Subcutaneous abdominal adipose tissue (tissue), 5 donors: Measurements from ENCODE around the gene ITGB6.

Experiments
- H3K27ac ChIP-seq: one replicate; pipeline ENCODE4 v1.7.0; 2013; ENCODE audit warnings: low read depth, mild to moderate bottlenecking, inconsistent platforms, low read length, moderate library complexity
- H3K27me3 ChIP-seq, 5 donors: one replicate each; pipeline ENCODE4 v1.7.0; 2013; ENCODE audit warnings: low read length in 5 of 5, inconsistent platforms in 1 of 5; ENCODE audit not compliant: control insufficient read depth in 5 of 5, insufficient read depth in 4 of 5
- H3K36me3 ChIP-seq, 5 donors: one replicate each; pipeline ENCODE4 v1.7.0; 2013; ENCODE audit warnings: low read length in 5 of 5; ENCODE audit not compliant: control insufficient read depth in 5 of 5, insufficient read depth in 5 of 5
- H3K4me1 ChIP-seq, 5 donors: one replicate each; pipeline ENCODE4 v1.7.0; 2013; ENCODE audit warnings: low read length in 5 of 5, mild to moderate bottlenecking in 3 of 5, moderate library complexity in 1 of 5; ENCODE audit not compliant: control insufficient read depth in 5 of 5, insufficient read depth in 5 of 5
- H3K4me3 ChIP-seq, 5 donors: one replicate each; pipeline ENCODE4 v1.7.0; 2013; ENCODE audit warnings: low read length in 5 of 5, low read depth in 1 of 5
- H3K9ac ChIP-seq, 5 donors: one replicate each; pipeline ENCODE4 v1.7.0; 2013; ENCODE audit warnings: low read length in 5 of 5, mild to moderate bottlenecking in 4 of 5, moderate library complexity in 3 of 5
- H3K9me3 ChIP-seq, 5 donors: one replicate each; pipeline ENCODE4 v1.7.0; 2013; ENCODE audit warnings: low read length in 5 of 5; ENCODE audit not compliant: control insufficient read depth in 5 of 5
- donor health status: healthy.
- donor health status: healthy.
- donor health status: healthy.
- donor health status: healthy.
- donor health status: healthy.

Gene ITGB6

DNA sequence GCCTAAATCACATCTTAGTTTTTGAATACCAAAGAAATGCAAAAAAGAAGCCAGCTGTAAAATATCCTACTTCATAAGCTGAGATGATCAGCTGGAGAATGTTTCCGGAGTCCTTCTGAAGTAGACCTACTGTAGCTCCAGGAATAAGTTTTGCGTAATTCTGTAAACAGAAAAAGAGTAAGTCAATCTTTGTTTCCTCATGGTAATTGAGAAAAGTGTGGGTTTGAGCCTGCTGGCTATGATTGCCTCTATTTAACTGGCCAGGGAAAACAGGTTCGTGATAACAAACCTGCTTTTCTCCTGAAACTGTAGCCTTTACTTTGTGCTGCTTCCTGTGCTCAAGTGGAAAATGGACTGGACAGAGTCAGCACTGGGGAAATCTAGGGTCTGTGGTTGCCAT lies 58.2 kb downstream of the ITGB6 start:
- H3K9ac ChIP-seq, result no peak overlapping the region
- H3K27me3 ChIP-seq, result peaks cover 0 to 4% (median 0%) of the 10 kb centered on the region in 5 donors
- no peak overlapping the region for H3K4me3 ChIP-seq

GRCh38 chr2:160141419-160141818 lies 58.7 kb downstream of the ITGB6 start:
- peaks cover 0 to 4% (median 0%) of the 10 kb centered on the region in 5 donors for H3K27me3 ChIP-seq
- no peaks in the 10 kb centered on the region for H3K9me3 ChIP-seq
- no peak overlapping the region for H3K9ac ChIP-seq
- H3K4me1 ChIP-seq, result no peaks in the 10 kb centered on the region
- H3K36me3 ChIP-seq, result no peaks in the 10 kb centered on the region
- no peak overlapping the region for H3K4me3 ChIP-seq
- H3K27ac ChIP-seq, result no peak overlapping the region

More for the DNA sequence above, 58.2 kb downstream of the ITGB6 start:
- Histone ChIP-seq H3K9me3 (no peaks in the 10 kb centered on the region), H3K36me3 (no peaks in the 10 kb centered on the region), H3K27ac (no peak overlapping the region), H3K4me1 (no peaks in the 10 kb centered on the region)

DNA sequence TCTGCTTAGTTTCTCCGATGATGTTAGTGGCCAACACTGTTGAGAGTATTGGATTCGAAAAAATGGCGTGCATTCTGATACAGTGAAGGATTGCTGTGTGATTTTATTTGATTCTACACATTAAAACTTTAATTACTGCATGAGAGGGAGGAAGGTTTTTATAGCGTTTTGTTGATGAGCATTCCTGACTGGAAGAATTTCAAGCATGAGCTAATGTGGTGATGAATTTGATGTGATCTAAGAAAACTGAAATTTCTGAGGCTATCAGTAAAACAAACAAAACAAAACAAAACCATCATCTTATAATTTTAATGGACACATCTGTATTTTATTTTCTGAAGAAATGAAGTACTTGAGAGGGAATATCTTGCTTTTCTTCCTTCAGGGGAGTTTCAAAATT lies 59.6 kb downstream of the ITGB6 start:
- no peaks in the 10 kb centered on the region for H3K4me1 ChIP-seq
- no peak overlapping the region for H3K9ac ChIP-seq

DNA sequence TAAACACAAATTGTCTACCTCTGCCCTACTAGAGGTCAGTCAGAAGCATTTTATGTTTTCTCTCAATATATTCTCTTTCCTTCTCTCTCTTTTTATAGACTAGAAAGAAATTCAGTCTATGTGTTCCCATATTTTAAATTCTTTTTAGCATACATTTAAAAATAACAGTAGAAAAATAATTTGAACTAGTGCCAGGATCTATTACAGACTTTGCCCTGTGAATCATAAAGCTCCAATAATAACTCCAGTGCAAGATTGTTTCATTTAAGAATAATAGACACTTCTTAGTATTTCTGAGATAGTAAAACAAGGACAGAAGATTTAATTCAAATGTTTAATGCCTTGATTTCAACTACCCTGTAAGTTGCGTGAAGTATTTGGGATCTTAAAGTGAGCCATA lies 60.1 kb downstream of the ITGB6 start:
- Histone ChIP-seq H3K27me3 (peaks cover 0 to 4% (median 0%) of the 10 kb centered on the region in 5 donors), H3K4me3 (no peak overlapping the region), H3K9ac (no peak overlapping the region), H3K36me3 (no peaks in the 10 kb centered on the region), H3K9me3 (no peaks in the 10 kb centered on the region), H3K27ac (no peak overlapping the region), H3K4me1 (no peaks in the 10 kb centered on the region)

More for the DNA sequence above, 59.6 kb downstream of the ITGB6 start:
- H3K36me3 ChIP-seq, result no peaks in the 10 kb centered on the region
- H3K27me3 ChIP-seq, result peaks cover 0 to 4% (median 0%) of the 10 kb centered on the region in 5 donors
- no peak overlapping the region for H3K27ac ChIP-seq
- H3K9me3 ChIP-seq, result no peaks in the 10 kb centered on the region
- no peak overlapping the region for H3K4me3 ChIP-seq

GRCh38 chr2:160139350-160139749 lies 60.7 kb downstream of the ITGB6 start:
- Histone ChIP-seq H3K4me1 (no peaks in the 10 kb centered on the region), H3K36me3 (no peaks in the 10 kb centered on the region), H3K27ac (no peak overlapping the region), H3K4me3 (no peak overlapping the region), H3K9me3 (no peaks in the 10 kb centered on the region), H3K9ac (no peak overlapping the region), H3K27me3 (peaks cover 0 to 4% (median 0%) of the 10 kb centered on the region in 5 donors)

DNA sequence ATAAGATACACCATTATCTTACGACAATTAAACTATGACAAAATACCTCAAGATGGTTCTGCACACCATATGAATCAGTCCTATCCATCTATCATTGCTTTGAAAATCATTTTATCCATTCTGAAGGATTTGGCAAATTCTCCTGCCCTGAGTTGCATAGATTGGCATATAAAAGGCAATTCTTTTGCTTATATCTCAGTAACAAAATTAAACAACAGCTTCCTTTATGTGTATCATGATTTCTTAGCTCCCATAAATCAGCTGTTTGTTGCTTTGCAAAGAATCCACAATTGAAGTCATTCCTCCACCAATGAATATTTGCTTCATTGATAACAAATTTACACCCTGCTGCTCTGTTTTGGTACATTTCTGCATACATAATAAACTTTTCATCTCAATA lies 61.7 kb downstream of the ITGB6 start:
- H3K27me3 ChIP-seq, result no peaks in the 10 kb centered on the region
- no peaks in the 10 kb centered on the region for H3K36me3 ChIP-seq
- H3K9ac ChIP-seq, result no peak overlapping the region
- no peak overlapping the region for H3K27ac ChIP-seq
- no peak overlapping the region for H3K4me3 ChIP-seq
- no peaks in the 10 kb centered on the region for H3K9me3 ChIP-seq
- no peaks in the 10 kb centered on the region for H3K4me1 ChIP-seq

DNA sequence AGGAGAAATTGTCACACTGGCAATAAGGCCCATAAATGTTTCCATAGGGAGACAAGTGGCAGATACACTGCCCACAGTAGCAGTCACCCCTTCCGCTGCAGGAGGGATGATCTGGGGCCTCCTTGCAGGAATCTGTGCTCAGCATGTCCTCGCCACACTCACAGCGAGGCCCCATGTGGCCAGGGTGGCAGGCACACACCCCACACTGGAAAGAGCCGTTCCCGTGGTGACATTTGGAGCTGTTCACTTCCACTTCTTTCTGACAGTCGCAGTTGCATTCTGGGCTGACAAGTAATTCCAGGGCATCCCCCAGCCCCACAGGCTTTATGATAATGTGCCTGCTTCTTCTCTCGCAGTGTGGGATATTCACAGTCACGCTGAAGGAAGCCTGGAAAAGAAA lies 62.6 kb downstream of the ITGB6 start:
- Histone ChIP-seq H3K27ac (no peak overlapping the region), H3K9ac (no peak overlapping the region), H3K9me3 (no peaks in the 10 kb centered on the region), H3K4me1 (no peaks in the 10 kb centered on the region), H3K36me3 (no peaks in the 10 kb centered on the region), H3K4me3 (no peak overlapping the region), H3K27me3 (no peaks in the 10 kb centered on the region)

DNA sequence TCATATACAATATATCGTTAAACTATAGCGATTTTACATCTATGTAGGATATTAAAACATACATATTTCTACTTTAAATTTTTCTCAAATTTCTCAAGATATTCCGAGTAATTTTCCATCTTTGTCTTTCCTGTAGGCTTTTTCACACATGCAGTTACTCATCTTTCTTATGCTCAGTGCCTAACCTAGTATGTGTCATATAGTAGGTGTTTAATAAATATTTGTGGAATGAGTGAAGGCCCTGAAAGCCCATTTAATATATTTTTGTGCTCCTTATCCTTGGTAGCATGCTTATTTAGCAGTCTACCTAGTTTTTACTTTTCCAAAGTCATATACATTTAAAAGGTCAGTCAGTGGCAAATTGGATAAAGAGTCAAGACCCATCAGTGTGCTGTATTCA lies 67.3 kb downstream of the ITGB6 start:
- no peaks in the 10 kb centered on the region for H3K36me3 ChIP-seq
- H3K27ac ChIP-seq, result no peak overlapping the region
- no peaks in the 10 kb centered on the region for H3K4me1 ChIP-seq
- H3K9ac ChIP-seq, result no peak overlapping the region
- no peaks in the 10 kb centered on the region for H3K9me3 ChIP-seq
- H3K27me3 ChIP-seq, result no peaks in the 10 kb centered on the region
- H3K4me3 ChIP-seq, result no peak overlapping the region

DNA sequence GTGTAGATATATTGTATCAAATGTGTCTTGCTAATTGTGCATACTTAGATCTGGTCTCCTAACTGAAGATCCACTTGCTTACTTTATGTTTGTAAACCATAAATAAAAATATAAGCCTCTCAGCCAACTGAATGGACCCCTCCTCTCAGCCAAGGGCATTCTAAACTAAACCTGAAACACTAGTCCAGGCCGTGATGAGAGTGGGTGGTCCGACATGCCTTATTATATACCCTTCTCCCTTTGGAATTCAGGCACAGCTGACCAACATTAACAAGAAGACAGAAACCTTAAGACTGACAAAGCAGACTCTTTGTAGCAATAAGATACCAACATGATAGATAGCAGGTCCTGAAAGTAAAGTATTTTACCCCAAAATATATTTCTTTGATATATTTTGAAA lies 73.3 kb downstream of the ITGB6 start:
- H3K9ac ChIP-seq, result no peak overlapping the region
- no peaks in the 10 kb centered on the region for H3K36me3 ChIP-seq
- no peak overlapping the region for H3K27ac ChIP-seq
- no peaks in the 10 kb centered on the region for H3K4me1 ChIP-seq
- H3K4me3 ChIP-seq, result no peak overlapping the region
- no peaks in the 10 kb centered on the region for H3K9me3 ChIP-seq
- no peaks in the 10 kb centered on the region for H3K27me3 ChIP-seq

- Histone ChIP-seq H3K36me3 (no peaks in the 10 kb centered on the region), H3K27ac (no peak overlapping the region), H3K4me1 (no peaks in the 10 kb centered on the region), H3K9ac (no peak overlapping the region), H3K9me3 (no peaks in the 10 kb centered on the region), H3K4me3 (no peak overlapping the region), H3K27me3 (no peaks in the 10 kb centered on the region)
Observed at GRCh38 chr2:160126315-160126714, 73.8 kb downstream of the ITGB6 start.

DNA sequence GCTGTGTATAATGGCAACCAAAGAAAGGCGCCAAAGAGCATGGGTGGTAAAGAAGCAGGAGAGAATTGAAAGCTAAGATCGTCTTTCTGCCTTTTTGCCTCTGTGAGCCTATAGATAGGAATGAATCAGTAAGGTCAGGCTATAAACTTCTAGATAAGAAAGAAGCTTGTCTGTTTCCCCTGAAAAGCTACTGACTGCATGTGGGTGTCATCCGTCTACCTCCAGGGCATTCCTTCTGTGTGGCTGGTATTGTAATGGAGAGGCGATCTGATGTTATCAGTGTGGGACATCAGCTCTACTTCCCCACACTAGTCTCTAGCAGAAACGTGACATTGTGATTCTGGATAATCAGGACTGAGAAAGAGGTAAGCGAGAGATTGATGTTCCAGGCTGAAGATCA lies 74.2 kb downstream of the ITGB6 start:
- no peaks in the 10 kb centered on the region for H3K27me3 ChIP-seq
- no peak overlapping the region for H3K27ac ChIP-seq
- H3K4me1 ChIP-seq, result no peaks in the 10 kb centered on the region
- H3K9ac ChIP-seq, result no peak overlapping the region
- H3K4me3 ChIP-seq, result no peak overlapping the region
- no peaks in the 10 kb centered on the region for H3K36me3 ChIP-seq
- H3K9me3 ChIP-seq, result no peaks in the 10 kb centered on the region
